ENCODE results near the gene ATG7.

The ATG7 gene

DNA sequence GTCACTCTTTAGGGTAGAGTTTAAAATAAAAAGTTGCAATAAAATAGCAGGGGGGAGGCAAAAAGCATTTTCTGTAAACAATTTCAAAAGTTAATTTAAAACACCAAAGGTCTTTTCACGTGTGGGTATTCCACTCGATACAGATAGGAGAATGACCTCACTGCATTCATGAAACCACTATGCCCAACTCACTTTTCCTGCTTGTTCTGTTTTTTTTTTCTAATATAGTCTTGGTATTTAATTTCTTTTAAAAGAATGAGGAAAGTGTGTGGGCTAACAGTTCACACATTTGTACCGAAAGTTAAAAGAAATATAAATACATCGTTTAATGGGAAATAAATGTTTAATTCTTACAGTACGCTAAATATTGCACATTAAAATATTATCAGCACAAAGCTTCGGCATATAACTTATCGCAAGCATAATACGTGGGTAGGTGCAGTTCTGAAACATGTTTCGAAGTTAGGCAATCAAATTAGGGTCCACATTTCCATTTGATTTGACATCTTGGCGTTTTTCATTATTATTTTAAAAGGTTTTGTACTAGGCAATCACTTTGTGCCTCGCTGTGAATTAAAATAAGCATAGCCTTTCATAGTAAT is 330.1 kb downstream of the ATG7 start:
- DNase-seq (ENCODE audit: low read depth): no peak
- H3K4me3 ChIP-seq (ENCODE audit: low read depth, low read length): 0 out of 2 replicates have a peak overlapping the region, but pooled peaks have one; percentile 34
- TF ChIP-seq CTCF (IDR thresholded peaks at IDR 0.05; ENCODE audit: control insufficient read depth, extremely low read depth, insufficient read depth): no peak

- TF ChIP-seq CTCF (IDR thresholded peaks at IDR 0.05; ENCODE audit: control insufficient read depth, extremely low read depth, insufficient read depth): no peak
- H3K4me3 ChIP-seq (ENCODE audit: low read depth, low read length): no peak overlapping the region
- no peak for DNase-seq (ENCODE audit: low read depth)
These were observed 330.8 kb downstream of the ATG7 start for GRCh38 chr3:11602886-11603527.

DNA sequence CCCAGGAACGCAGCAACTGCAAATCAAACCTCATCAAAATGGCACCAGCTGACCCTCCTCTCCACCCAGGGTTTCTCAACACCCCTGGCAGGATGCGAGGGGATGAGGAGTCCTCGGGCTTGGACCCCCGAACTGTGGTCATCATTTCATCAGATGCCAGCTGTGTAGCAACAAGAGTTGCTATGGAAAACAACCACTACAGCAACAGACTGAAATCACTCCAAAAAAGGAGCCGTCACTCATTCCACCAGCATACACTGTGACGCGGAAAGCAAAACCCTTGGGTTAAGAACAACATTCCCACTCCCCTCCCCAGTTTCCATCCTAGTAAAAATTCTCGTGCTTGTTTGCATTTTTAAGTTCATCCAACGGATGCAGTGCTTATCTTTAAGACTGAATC is 331.4 kb downstream of the ATG7 start:
- DNase-seq (ENCODE audit: low read depth): no peak

GRCh38 chr3:11604139-11604892 is 332.1 kb downstream of the ATG7 start:
- TF ChIP-seq CTCF (IDR thresholded peaks at IDR 0.05; ENCODE audit: control insufficient read depth, extremely low read depth, insufficient read depth): no peak
- no peak overlapping the region for H3K4me3 ChIP-seq (ENCODE audit: low read depth, low read length)
- DNase-seq (ENCODE audit: low read depth): no peak

More for the DNA sequence above, 331.4 kb downstream of the ATG7 start:
- no peak for TF ChIP-seq CTCF (IDR thresholded peaks at IDR 0.05; ENCODE audit: control insufficient read depth, extremely low read depth, insufficient read depth)
- H3K4me3 ChIP-seq (ENCODE audit: low read depth, low read length): no peak overlapping the region

- no peak for DNase-seq (ENCODE audit: low read depth)
- no peak for TF ChIP-seq CTCF (IDR thresholded peaks at IDR 0.05; ENCODE audit: control insufficient read depth, extremely low read depth, insufficient read depth)
- H3K4me3 ChIP-seq (ENCODE audit: low read depth, low read length): no peak overlapping the region
These were observed 333.2 kb downstream of the ATG7 start for GRCh38 chr3:11605398-11605797.

- TF ChIP-seq CTCF (IDR thresholded peaks at IDR 0.05; ENCODE audit: control insufficient read depth, extremely low read depth, insufficient read depth): no peak
- H3K4me3 ChIP-seq (ENCODE audit: low read depth, low read length): no peak overlapping the region
- no peak for DNase-seq (ENCODE audit: low read depth)
These were observed 334.0 kb downstream of the ATG7 start for GRCh38 chr3:11606090-11606784.
